Duodenal mucosa (tissue), 2 donors: ENCODE data around the gene NAV3.

Experiments
- H3K27ac ChIP-seq: one replicate; pipeline ENCODE4 v1.7.0; 2013; ENCODE audit warnings: low read depth, low read length
- H3K27me3 ChIP-seq, 2 donors: one replicate each; pipeline ENCODE4 v1.7.0; 2013; ENCODE audit warnings: low read length in 2 of 2, control low read depth in 1 of 2; ENCODE audit not compliant: insufficient read depth in 2 of 2, control insufficient read depth in 1 of 2
- H3K36me3 ChIP-seq, 2 donors: one replicate each; pipeline ENCODE4 v1.7.0; 2013; ENCODE audit warnings: low read length in 2 of 2, control low read depth in 1 of 2; ENCODE audit not compliant: insufficient read depth in 2 of 2, control insufficient read depth in 1 of 2
- H3K4me1 ChIP-seq, 2 donors: one replicate each; pipeline ENCODE4 v1.7.0; 2013; ENCODE audit warnings: low read length in 2 of 2, control low read depth in 1 of 2; ENCODE audit not compliant: insufficient read depth in 2 of 2, control insufficient read depth in 1 of 2
- H3K4me3 ChIP-seq, 2 donors: one replicate each; pipeline ENCODE4 v1.7.0; 2013; ENCODE audit warnings: low read length in 2 of 2, low read depth in 1 of 2
- H3K9ac ChIP-seq, 2 donors: one replicate each; pipeline ENCODE4 v1.7.0; 2013; ENCODE audit warnings: low read length in 2 of 2, low read depth in 1 of 2
- H3K9me3 ChIP-seq, 2 donors: one replicate each; pipeline ENCODE4 v1.7.0; 2013; ENCODE audit warnings: low read length in 2 of 2, control low read depth in 1 of 2; ENCODE audit not compliant: control insufficient read depth in 1 of 2

Gene NAV3

DNA sequence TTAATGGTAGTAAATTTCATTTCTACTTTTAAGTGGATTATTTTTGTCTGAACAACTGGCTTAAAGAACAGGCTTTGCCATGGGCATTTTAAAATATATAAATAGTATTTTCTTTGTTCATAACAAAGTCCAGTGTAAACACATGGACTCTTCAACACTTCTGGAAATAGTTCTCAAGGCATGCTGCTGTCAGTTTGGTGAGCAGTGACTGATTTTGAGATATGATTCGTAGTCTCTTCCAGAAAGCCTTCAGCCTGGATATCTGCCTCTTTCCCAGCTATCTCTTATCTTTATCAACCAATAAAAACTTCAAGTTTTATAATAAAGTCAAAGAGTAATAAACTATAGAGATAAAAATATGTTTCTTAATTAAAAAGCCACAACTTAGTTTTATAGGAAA, 110.7 kb downstream of the NAV3 start:
- H3K27ac ChIP-seq: no peak overlapping the region
- no peak overlapping the region for H3K9ac ChIP-seq
- H3K9me3 ChIP-seq: no peaks in the 10 kb centered on the region
- H3K4me1 ChIP-seq: no peaks in the 10 kb centered on the region
- H3K27me3 ChIP-seq: no peaks in the 10 kb centered on the region
- no peak overlapping the region for H3K4me3 ChIP-seq
- H3K36me3 ChIP-seq: no peaks in the 10 kb centered on the region

DNA sequence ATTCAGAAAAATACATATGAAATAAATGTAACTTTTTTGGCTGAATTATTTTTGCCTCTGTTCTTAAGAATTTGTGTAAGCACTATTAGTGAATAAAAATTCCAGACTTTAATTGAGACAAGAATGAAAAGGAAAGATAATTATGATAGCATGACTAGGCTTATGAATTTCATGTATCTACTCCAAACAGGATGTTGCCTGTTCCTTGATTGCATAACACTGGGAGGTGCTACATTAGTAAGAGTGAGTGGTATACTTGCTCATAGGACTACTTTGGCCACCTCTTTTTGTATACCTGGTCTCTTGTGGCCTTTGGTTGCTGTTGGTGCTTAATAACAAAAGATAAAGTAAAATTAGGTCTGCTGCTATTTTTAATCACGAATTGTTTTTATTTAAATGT, 112.8 kb downstream of the NAV3 start:
- H3K4me3 ChIP-seq: no peak overlapping the region
- H3K9me3 ChIP-seq: no peaks in the 10 kb centered on the region
- no peaks in the 10 kb centered on the region for H3K36me3 ChIP-seq
- no peak overlapping the region for H3K27ac ChIP-seq
- H3K4me1 ChIP-seq: no peaks in the 10 kb centered on the region
- no peak overlapping the region for H3K9ac ChIP-seq
- H3K27me3 ChIP-seq: no peaks in the 10 kb centered on the region

DNA sequence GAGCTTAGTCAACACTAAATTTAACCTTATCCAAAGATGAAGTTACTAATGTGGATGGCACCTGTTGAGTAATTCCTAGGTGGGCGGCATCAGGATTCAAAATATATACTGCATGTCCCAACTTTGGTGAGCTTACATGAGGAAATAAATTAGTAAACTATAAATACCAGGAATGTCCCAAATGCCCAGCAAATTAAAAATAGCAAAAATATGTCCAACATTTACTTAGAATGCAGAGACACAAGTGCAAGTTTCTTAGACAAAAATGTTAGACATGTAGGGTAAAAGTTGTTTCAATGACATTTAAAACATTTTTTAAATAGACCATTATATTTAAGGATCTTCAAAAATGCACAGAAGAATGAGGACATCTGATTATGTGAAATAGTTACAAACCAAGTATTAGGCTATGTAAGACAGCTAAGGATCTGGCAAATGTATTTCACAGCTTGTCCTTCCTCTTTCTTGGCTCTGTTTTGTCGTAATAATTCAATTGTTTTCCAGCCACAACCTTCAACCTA, 115.9 kb downstream of the NAV3 start:
- Histone ChIP-seq H3K27ac (no peak overlapping the region), H3K4me1 (no peaks in the 10 kb centered on the region)

DNA sequence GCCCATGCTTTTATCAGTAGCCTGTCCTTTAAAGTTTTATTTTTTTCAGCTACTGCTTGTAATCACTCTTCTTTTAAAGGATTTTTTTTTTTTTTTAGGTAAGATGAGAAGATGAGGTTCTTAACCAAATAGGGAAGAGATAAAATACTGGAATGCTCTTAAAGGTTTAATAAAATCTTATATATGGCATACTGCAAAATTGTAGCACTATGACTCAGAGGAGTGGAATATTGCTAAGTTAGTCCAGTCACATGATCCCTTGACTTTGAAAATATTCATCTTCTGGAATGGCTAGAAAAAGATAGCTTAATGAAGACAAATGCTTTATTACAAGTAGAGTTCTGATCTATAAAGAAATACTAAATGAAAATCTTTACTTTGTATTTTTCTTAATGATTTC, 116.6 kb downstream of the NAV3 start:
- Histone ChIP-seq H3K4me1 (no peaks in the 10 kb centered on the region), H3K4me3 (no peak overlapping the region), H3K9ac (no peak overlapping the region), H3K27me3 (no peaks in the 10 kb centered on the region), H3K9me3 (no peaks in the 10 kb centered on the region), H3K27ac (no peak overlapping the region), H3K36me3 (no peaks in the 10 kb centered on the region)

More for the DNA sequence above, 115.9 kb downstream of the NAV3 start:
- H3K27me3 ChIP-seq: no peaks in the 10 kb centered on the region
- no peaks in the 10 kb centered on the region for H3K36me3 ChIP-seq
- no peak overlapping the region for H3K9ac ChIP-seq
- no peaks in the 10 kb centered on the region for H3K9me3 ChIP-seq
- H3K4me3 ChIP-seq: no peak overlapping the region

DNA sequence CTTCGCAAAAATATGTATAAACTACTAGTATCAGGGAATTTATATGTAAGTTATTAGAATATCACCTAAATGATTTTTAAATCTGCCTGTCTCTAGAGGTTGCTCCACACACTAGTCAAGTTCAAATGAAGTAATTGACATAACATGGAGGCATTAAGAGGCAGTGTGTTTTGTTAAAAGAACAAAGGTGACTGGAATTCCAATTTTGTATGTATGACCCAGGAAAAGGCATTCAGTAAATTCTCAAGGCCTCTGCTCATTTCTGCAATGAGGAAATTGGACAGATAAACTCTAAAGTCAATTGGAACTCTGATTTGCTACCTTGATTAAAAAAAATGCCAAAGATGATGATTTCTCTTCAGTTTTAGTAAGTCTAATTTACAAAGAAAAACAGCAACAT, 117.1 kb downstream of the NAV3 start:
- Histone ChIP-seq H3K27ac (no peak overlapping the region), H3K36me3 (no peaks in the 10 kb centered on the region), H3K27me3 (no peaks in the 10 kb centered on the region), H3K9me3 (no peaks in the 10 kb centered on the region), H3K9ac (no peak overlapping the region), H3K4me3 (no peak overlapping the region), H3K4me1 (no peaks in the 10 kb centered on the region)

DNA sequence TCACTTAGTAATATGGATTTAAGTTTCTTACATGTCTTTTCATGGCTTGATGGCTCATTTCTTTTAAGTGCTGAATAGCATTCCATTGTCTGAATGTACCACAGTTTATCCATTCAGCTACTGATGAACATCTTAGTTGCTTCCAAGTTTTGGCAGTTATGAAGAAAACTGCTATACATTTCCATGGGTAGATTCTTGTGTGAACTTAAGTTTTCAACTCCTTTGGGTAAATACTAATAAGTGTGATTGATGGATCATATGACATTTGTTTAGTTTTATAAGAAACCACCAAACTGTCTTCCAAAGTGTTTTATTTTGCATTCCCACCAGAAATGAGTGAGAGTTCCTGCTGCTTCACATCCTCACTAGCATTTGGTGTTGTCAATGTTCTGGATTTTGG, 119.2 kb downstream of the NAV3 start:
- no peak overlapping the region for H3K4me3 ChIP-seq
- no peak overlapping the region for H3K27ac ChIP-seq
- no peaks in the 10 kb centered on the region for H3K36me3 ChIP-seq
- H3K9ac ChIP-seq: no peak overlapping the region
- no peaks in the 10 kb centered on the region for H3K4me1 ChIP-seq
- no peaks in the 10 kb centered on the region for H3K9me3 ChIP-seq
- no peaks in the 10 kb centered on the region for H3K27me3 ChIP-seq

DNA sequence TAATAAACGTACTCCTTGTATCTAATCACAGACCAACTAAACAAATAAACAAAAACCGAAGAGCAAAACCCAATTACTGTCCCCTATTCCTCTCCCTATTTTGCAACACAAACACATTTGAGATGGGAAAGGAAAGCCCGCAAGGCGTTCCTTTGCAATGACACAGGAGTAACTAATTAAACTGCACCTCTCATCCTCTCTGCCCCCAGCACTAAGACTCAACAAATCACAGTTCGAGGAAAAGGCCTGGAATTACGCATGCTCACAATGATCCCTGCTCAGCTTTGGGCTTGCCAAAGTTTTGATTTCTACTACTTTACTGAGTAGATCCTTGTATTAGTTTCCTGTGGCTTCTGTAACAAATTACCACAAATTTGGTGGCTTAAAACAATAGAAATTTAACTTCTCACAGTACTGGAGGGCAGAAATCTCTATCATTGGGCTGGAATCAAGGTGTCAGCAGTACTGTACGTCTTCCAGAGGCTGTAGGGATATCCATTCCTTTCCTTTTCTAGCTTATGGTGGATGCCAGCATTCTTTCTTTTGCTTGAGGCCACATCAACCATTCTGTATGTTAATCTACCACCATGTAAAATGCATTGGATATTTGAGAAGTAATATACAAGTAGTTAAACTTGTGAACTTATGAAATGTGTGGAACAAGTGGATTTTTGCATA, 123.0 kb downstream of the NAV3 start:
- no peak overlapping the region for H3K27ac ChIP-seq
- H3K36me3 ChIP-seq: no peaks in the 10 kb centered on the region
- no peak overlapping the region for H3K4me3 ChIP-seq
- H3K27me3 ChIP-seq: no peaks in the 10 kb centered on the region
- no peak overlapping the region for H3K9ac ChIP-seq
- no peaks in the 10 kb centered on the region for H3K9me3 ChIP-seq
- H3K4me1 ChIP-seq: no peaks in the 10 kb centered on the region

DNA sequence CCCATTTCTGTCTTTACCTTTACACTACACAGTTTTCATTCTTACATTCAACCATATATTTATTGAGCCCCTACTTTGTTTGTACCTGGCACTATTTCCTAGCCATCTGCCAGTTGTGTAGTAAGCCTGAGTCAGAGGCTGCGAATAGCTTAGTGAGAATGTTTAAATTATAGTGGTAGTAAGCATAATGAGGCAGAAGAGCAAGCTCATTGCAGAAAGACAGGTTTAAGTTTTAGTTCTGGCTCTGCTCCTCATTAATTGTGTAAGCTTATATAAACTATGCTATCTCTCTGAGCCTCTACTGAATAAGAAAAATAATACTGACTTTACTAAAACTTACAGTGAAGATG, 123.5 kb downstream of the NAV3 start:
- Histone ChIP-seq H3K4me3 (no peak overlapping the region), H3K9ac (no peak overlapping the region), H3K9me3 (no peaks in the 10 kb centered on the region), H3K36me3 (no peaks in the 10 kb centered on the region), H3K27ac (no peak overlapping the region), H3K27me3 (no peaks in the 10 kb centered on the region), H3K4me1 (no peaks in the 10 kb centered on the region)

DNA sequence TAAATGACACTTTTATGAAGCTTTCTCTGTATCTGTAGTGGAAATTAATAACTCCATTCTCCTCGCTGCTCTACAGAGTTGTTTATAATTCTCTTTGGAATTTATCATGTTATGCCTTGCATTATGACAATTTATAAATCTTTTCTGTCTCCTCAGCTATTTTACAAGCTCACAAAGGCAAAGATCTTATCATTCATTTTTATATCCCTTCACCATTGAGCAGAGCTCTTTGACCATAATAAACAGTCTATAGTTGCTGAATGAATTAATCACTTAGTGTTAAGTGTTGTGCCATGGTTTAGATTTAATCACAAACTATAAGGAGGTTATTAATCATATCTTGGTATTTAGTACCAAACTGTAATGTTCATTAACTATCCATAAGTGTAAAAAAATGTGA, 126.4 kb downstream of the NAV3 start:
- Histone ChIP-seq H3K4me1 (no peaks in the 10 kb centered on the region), H3K9me3 (no peaks in the 10 kb centered on the region)

DNA sequence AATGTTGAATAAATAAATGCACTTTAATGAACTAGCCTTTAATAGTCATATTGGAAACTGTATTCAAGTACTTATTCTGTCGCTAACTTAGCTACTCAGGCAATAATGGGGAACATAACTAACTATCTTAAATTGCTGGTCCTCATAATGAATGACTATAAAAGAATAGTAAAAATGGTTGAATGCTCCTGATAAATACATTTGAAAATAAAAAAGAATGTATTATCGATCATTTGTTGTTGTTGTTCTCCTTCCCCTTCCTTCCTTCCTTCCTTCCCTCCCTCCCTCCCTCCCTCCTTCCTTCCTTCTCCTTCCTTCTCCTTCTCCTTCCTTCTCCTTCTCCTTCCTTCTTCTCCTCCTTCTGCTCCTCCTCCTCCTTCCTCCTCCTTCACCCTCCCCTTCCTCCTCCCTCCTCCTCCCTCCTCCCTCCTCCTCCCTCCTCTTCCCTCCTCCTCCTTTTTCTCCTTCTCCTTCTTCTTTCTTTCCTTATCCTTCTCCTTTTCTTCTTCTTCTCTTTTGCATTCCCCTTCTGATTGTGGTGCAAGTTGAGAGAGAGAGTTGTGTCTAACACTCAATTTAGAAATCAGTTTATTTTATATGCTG, 133.0 kb downstream of the NAV3 start:
- no peak overlapping the region for H3K27ac ChIP-seq
- no peaks in the 10 kb centered on the region for H3K36me3 ChIP-seq
- H3K9ac ChIP-seq: no peak overlapping the region
- no peak overlapping the region for H3K4me3 ChIP-seq
- H3K4me1 ChIP-seq: no peaks in the 10 kb centered on the region
- H3K27me3 ChIP-seq: no peaks in the 10 kb centered on the region
- no peaks in the 10 kb centered on the region for H3K9me3 ChIP-seq

More for the DNA sequence above, 126.4 kb downstream of the NAV3 start:
- Histone ChIP-seq H3K36me3 (no peaks in the 10 kb centered on the region), H3K9ac (no peak overlapping the region), H3K27ac (no peak overlapping the region), H3K4me3 (no peak overlapping the region), H3K27me3 (no peaks in the 10 kb centered on the region)
